Skeletal muscle tissue (tissue), 4 donors: ENCODE data around the gene EID1. TPM values are rescaled to one million over a fixed set of nuclear protein-coding genes. Genes with fewer than 3 reads are reported as not detected.
"Not testable (repeated sequence)": the region's sequence is repeated elsewhere in the genome, so short reads cannot be mapped to it uniquely, and the experiment has no call there.

ENCODE experiments used
- H3K27ac ChIP-seq: one replicate; pipeline ENCODE4 v1.7.0; 2013; ENCODE audit warnings: mild to moderate bottlenecking, low read depth, low read length, inconsistent platforms
- H3K27me3 ChIP-seq, 3 donors: one replicate each; pipeline ENCODE4 v1.7.0; 2013; ENCODE audit warnings: low read length in 3 of 3; ENCODE audit not compliant: control insufficient read depth in 3 of 3, insufficient read depth in 3 of 3
- H3K36me3 ChIP-seq, 3 donors: one replicate each; pipeline ENCODE4 v1.7.0; 2013; ENCODE audit warnings: low read length in 3 of 3; ENCODE audit not compliant: control insufficient read depth in 3 of 3, insufficient read depth in 3 of 3
- H3K4me1 ChIP-seq, 3 donors: one replicate each; pipeline ENCODE4 v1.7.0; 2013; ENCODE audit warnings: low read length in 3 of 3, mild to moderate bottlenecking in 3 of 3; ENCODE audit not compliant: control insufficient read depth in 3 of 3, insufficient read depth in 3 of 3
- H3K4me3 ChIP-seq, 3 donors: one replicate each; pipeline ENCODE4 v1.7.0; 2013; ENCODE audit warnings: low read length in 3 of 3
- H3K9ac ChIP-seq, 3 donors: one replicate each; pipeline ENCODE4 v1.7.0; 2013; ENCODE audit warnings: low read length in 3 of 3, mild to moderate bottlenecking in 3 of 3, moderate library complexity in 2 of 3, low read depth in 1 of 3
- H3K9me3 ChIP-seq, 3 donors: one replicate each; pipeline ENCODE4 v1.7.0; 2013; ENCODE audit warnings: low read length in 3 of 3; ENCODE audit not compliant: control insufficient read depth in 3 of 3
- total RNA-seq: library from RNA; depleted of rRNA; stranded (reverse); fragments of >200 nt; gene quantifications from one replicate; pipeline ENCODE4 v1.2.3, GENCODE V29; 2014
- donor health status: Osteomylitis.

Gene EID1
- total RNA-seq, 1 donor from 2014 or later: 91.3 TPM

GRCh38 chr15:48851956-48852355 is 26.0 kb upstream of the EID1 start:
- H3K9me3 ChIP-seq: no peaks in the 10 kb centered on the region
- no peak overlapping the region for H3K27ac ChIP-seq
- H3K4me3 ChIP-seq: no peak overlapping the region
- no peaks in the 10 kb centered on the region for H3K27me3 ChIP-seq
- no peak overlapping the region for H3K9ac ChIP-seq
- no peaks in the 10 kb centered on the region for H3K4me1 ChIP-seq
- H3K36me3 ChIP-seq: no peaks in the 10 kb centered on the region

DNA sequence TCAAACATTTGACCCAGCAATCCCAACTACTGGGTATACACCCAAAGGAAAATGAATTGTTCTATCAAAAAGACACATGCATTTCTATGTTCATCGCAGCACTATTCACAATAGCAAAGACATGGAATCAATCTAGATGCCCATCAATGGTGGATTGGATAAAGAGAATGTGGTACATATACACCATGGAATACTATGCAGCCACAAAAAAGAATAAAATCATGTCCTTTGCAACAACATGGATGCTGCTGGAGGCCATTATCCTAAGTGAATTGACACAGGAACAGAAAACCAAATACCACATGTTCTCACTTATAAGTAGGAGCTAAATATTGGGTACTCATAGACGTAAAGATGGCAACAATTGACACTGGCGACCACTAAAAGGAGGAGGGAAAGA is 23.5 kb upstream of the EID1 start:
- not testable (repeated sequence) for H3K27me3 ChIP-seq, H3K9ac ChIP-seq, H3K4me1 ChIP-seq, H3K4me3 ChIP-seq, H3K9me3 ChIP-seq, H3K27ac ChIP-seq, H3K36me3 ChIP-seq

- H3K27me3 ChIP-seq: no peaks in the 10 kb centered on the region
- no peaks in the 10 kb centered on the region for H3K4me1 ChIP-seq
- no peak overlapping the region for H3K4me3 ChIP-seq
- no peak overlapping the region for H3K9ac ChIP-seq
- no peaks in the 10 kb centered on the region for H3K36me3 ChIP-seq
- no peaks in the 10 kb centered on the region for H3K9me3 ChIP-seq
- H3K27ac ChIP-seq: no peak overlapping the region
These were observed 22.2 kb upstream of the EID1 start for GRCh38 chr15:48855501-48856440.

DNA sequence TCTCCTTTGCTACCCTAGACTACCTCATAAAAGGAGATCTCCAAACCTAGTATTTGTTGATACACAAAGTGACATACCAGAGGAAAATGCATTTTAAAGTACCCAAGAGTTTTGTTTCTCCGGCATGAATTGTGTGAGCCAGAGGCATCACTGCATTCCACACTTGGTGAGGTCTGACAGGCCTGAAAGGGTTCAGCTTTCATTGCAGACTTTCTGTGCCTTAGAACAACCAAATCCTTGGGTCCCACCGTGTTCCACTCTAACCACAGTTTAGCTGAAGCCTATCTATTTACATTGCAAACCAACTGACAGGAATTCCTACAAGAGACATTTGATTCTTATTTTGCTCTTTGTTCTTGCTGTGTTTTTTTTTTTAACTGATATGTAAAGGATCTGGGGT is 21.0 kb upstream of the EID1 start:
- H3K27ac ChIP-seq: no peak overlapping the region
- no peaks in the 10 kb centered on the region for H3K9me3 ChIP-seq
- H3K9ac ChIP-seq: no peak overlapping the region
- H3K36me3 ChIP-seq: no peaks in the 10 kb centered on the region
- no peak overlapping the region for H3K4me3 ChIP-seq
- H3K27me3 ChIP-seq: no peaks in the 10 kb centered on the region
- H3K4me1 ChIP-seq: no peaks in the 10 kb centered on the region

- Histone ChIP-seq H3K36me3 (no peaks in the 10 kb centered on the region), H3K4me1 (no peaks in the 10 kb centered on the region), H3K4me3 (no peak overlapping the region), H3K9ac (no peak overlapping the region), H3K27ac (no peak overlapping the region), H3K27me3 (no peaks in the 10 kb centered on the region), H3K9me3 (no peaks in the 10 kb centered on the region)
These were observed 19.5 kb upstream of the EID1 start for GRCh38 chr15:48858401-48858800.

GRCh38 chr15:48859426-48859825 is 18.5 kb upstream of the EID1 start:
- no peak overlapping the region for H3K4me3 ChIP-seq
- no peaks in the 10 kb centered on the region for H3K36me3 ChIP-seq
- H3K4me1 ChIP-seq: no peaks in the 10 kb centered on the region
- H3K27me3 ChIP-seq: no peaks in the 10 kb centered on the region
- no peak overlapping the region for H3K27ac ChIP-seq
- H3K9me3 ChIP-seq: no peaks in the 10 kb centered on the region
- no peak overlapping the region for H3K9ac ChIP-seq

- H3K36me3 ChIP-seq: no peaks in the 10 kb centered on the region
- no peak overlapping the region for H3K27ac ChIP-seq
- H3K4me3 ChIP-seq: no peak overlapping the region
- H3K9me3 ChIP-seq: no peaks in the 10 kb centered on the region
- H3K9ac ChIP-seq: no peak overlapping the region
- no peaks in the 10 kb centered on the region for H3K27me3 ChIP-seq
- no peaks in the 10 kb centered on the region for H3K4me1 ChIP-seq
These were observed 16.0 kb upstream of the EID1 start for GRCh38 chr15:48861813-48862431.

DNA sequence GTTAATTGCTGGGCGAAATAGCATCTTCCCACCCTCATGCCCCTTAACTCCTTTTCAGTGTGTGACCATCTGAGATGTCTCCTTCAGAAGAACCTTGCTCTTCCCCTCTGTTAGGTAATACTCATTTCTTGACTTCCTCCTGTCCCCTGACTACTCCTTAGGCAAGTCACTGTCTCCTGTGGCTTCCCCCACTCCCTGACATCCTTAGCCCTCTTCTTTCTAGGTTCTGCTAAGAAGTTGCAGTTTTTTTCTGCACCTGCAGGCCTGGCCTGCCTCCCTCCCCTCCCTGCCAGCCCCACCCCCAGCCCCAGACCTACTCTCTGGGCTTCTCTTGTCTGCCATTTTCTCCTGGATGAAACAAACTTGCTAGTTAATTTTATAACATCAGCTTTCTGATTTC is 15.2 kb upstream of the EID1 start:
- no peak overlapping the region for H3K27ac ChIP-seq
- H3K27me3 ChIP-seq: no peaks in the 10 kb centered on the region
- H3K9ac ChIP-seq: no peak overlapping the region
- no peaks in the 10 kb centered on the region for H3K36me3 ChIP-seq
- H3K4me1 ChIP-seq: no peaks in the 10 kb centered on the region
- no peak overlapping the region for H3K4me3 ChIP-seq
- H3K9me3 ChIP-seq: no peaks in the 10 kb centered on the region

DNA sequence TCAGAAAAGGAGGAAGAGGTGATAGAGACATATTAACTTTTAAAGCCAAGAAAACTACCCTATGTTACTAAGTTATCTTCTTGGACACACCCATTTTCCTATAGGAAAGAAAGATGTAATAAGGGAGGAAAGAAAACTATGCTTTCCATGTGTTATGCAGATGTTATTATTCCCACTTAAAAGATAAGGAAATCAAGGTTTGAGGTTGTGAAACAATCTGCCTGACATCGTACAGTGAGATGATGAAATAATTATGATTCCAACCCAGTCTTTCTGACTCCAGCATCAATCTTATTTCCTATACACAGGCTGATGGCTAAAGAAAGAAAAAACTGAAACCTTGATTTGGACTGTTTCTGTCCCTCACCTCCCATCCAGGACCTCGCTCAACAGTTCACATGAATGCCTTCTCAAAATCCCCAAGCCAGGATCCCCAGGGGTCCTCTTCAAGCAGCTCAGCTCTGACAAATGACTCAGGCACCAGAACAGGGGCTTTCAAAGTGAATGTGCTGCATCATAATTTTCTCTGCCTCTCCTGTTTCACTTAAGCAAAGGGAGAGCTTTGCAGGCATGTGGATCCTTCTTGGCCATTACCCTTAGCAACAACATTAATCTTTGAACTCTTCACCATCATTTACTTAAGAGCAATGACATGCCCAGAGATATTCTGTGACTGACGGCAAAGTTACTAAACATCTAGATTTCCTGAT is 12.4 kb upstream of the EID1 start:
- Histone ChIP-seq H3K4me3 (no peak overlapping the region), H3K36me3 (no peaks in the 10 kb centered on the region), H3K4me1 (no peaks in the 10 kb centered on the region), H3K9ac (no peak overlapping the region), H3K27ac (no peak overlapping the region), H3K9me3 (no peaks in the 10 kb centered on the region), H3K27me3 (no peaks in the 10 kb centered on the region)

DNA sequence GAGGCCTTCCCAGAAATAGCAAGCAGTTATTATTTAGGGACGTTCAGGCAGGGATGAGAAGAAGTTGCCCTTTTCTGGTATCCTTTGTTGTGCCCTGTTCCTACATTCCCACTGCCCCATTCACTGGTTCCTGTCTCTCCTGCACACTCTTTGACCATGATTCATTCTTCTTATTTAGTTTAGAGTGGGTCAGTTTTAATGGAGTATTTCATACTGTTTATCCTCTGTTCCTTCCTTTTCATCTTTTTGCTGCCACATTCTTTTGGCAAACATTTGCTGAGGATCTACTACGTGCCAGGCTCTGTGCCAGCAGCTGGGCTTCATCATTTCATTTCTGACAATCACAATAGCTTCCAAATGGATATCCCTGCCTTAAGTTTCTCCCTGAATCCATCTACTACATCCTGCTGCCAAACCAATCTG is 11.8 kb upstream of the EID1 start:
- no peaks in the 10 kb centered on the region for H3K9me3 ChIP-seq
- no peaks in the 10 kb centered on the region for H3K27me3 ChIP-seq
- H3K4me3 ChIP-seq: no peak overlapping the region
- no peaks in the 10 kb centered on the region for H3K36me3 ChIP-seq
- H3K4me1 ChIP-seq: no peaks in the 10 kb centered on the region
- H3K9ac ChIP-seq: no peak overlapping the region
- no peak overlapping the region for H3K27ac ChIP-seq
